PC-3 (cell line): ENCODE measurements around the gene TRAPPC11. TPM values are rescaled to one million over a fixed set of nuclear protein-coding genes. Genes with fewer than 3 reads are reported as not detected.

Experiments
- ATAC-seq: fragments of 200-7000 bp; cut with Tn5 transposase; 2 replicates; pipeline ENCODE4 v1.9.1; 2020; ENCODE audit warnings: mild to moderate bottlenecking, moderate library complexity
- BruUV-seq: library from RNA; stranded (reverse); fragments of 400-500 nt; replicated peaks from 2 replicates; lab custom pipeline; 2021; lab: Mats Ljungman, UMichigan
- CTCF ChIA-PET: fragments of 300-600 bp; sonication (Branson Sonifier 250); formaldehyde crosslinking; loops from one replicate; lab custom pipeline; 2022; ENCODE audit warnings: antibody characterized with exemption; lab: Charles Lee
- POLR2A ChIA-PET: fragments of 300-600 bp; sonication (Branson Sonifier 250); formaldehyde crosslinking; loops from one replicate; lab custom pipeline; 2022; ENCODE audit warnings: antibody characterized with exemption; ENCODE audit not compliant: unreplicated experiment; lab: Charles Lee
- DNase-seq: peaks from one replicate; pipeline ENCODE4 v3.0.0-alpha.2; 2015
- H2AFZ ChIP-seq: fragments of 300-600 bp; sonication (generic); 2 replicates; pipeline ENCODE4 v1.6.0; 2016; ENCODE audit warnings: antibody characterized with exemption, low read length
- H3F3A ChIP-seq: fragments of 300-600 bp; sonication (generic); one replicate; pipeline ENCODE4 v1.6.0; 2017; ENCODE audit warnings: antibody characterized with exemption, low read length, control low read depth, mild to moderate bottlenecking; ENCODE audit not compliant: unreplicated experiment
- H3K27ac ChIP-seq: fragments of 300-600 bp; sonication (generic); 2 replicates; pipeline ENCODE4 v1.5.1; 2016; ENCODE audit warnings: mild to moderate bottlenecking, low read length
- H3K27me3 ChIP-seq: fragments of 300-600 bp; sonication (generic); 2 replicates; pipeline ENCODE4 v1.6.1; 2016; ENCODE audit warnings: low read length, mixed read lengths
- H3K36me3 ChIP-seq: fragments of 300-600 bp; sonication (generic); 2 replicates; pipeline ENCODE4 v1.6.1; 2016; ENCODE audit warnings: low read depth, mixed run types, low read length, mixed read lengths
- H3K4me1 ChIP-seq: fragments of 300-600 bp; sonication (generic); 2 replicates; pipeline ENCODE4 v1.5.1; 2016; ENCODE audit warnings: low read length; ENCODE audit not compliant: insufficient read depth
- H3K4me2 ChIP-seq: fragments of 300-600 bp; sonication (generic); 2 replicates; pipeline ENCODE4 v1.6.0; 2016; ENCODE audit warnings: low read length
- H3K4me3 ChIP-seq: fragments of 300-600 bp; sonication (generic); 2 replicates; pipeline ENCODE4 v1.5.1; 2016; ENCODE audit warnings: mild to moderate bottlenecking, low read length, mixed read lengths
- H3K79me2 ChIP-seq: fragments of 300-600 bp; sonication (generic); 2 replicates; pipeline ENCODE4 v1.6.1; 2017; ENCODE audit warnings: low read length, mixed read lengths
- H3K9ac ChIP-seq: fragments of 300-600 bp; sonication (generic); 2 replicates; pipeline ENCODE4 v1.6.0; 2016; ENCODE audit warnings: mild to moderate bottlenecking, low read length
- H3K9me2 ChIP-seq: fragments of 300-600 bp; sonication (generic); replicated peaks from 2 replicates; pipeline ENCODE4 v1.6.1; 2016; ENCODE audit warnings: mixed run types, low read length, mixed read lengths
- H3K9me3 ChIP-seq: fragments of 300-600 bp; sonication (generic); 2 replicates; pipeline ENCODE4 v1.6.1; 2016; ENCODE audit warnings: low read length, mixed read lengths
- H4K20me1 ChIP-seq: fragments of 300-600 bp; sonication (generic); 2 replicates; pipeline ENCODE4 v1.6.1; 2016; ENCODE audit warnings: low read length, mixed read lengths
- CTCF ChIP-seq: fragments of 300-600 bp; sonication (generic); conservative IDR thresholded peaks from 2 replicates; pipeline ENCODE4 v1.5.1; 2017; ENCODE audit warnings: antibody characterized with exemption, low read depth, mild to moderate bottlenecking, low read length
- EZH2 ChIP-seq: fragments of 300-600 bp; sonication (generic); IDR thresholded peaks from one replicate; pipeline ENCODE4 v1.6.1; 2017; ENCODE audit warnings: antibody characterized with exemption, mild to moderate bottlenecking, low read length; ENCODE audit not compliant: unreplicated experiment
- EZH2phosphoT487 ChIP-seq: fragments of 300-600 bp; sonication (generic); IDR thresholded peaks from 2 replicates; pipeline ENCODE4 v1.6.1; 2018; ENCODE audit warnings: mild to moderate bottlenecking, antibody characterized with exemption, low read length, borderline replicate concordance
- intact Hi-C: fragments of 100-400 bp; cut with micrococcal nuclease; formaldehyde crosslinking; loops from 2 replicates; pipeline ENCODE4 v1.9.0; 2023
- total RNA-seq: library from RNA; depleted of rRNA; stranded (reverse); fragments of >200 nt; gene quantifications from 2 replicates; pipeline ENCODE4 v1.2.3, GENCODE V29; 2014

The TRAPPC11 gene
- total RNA-seq, 1 experiment from 2014 or later, result 20.0 TPM

DNA sequence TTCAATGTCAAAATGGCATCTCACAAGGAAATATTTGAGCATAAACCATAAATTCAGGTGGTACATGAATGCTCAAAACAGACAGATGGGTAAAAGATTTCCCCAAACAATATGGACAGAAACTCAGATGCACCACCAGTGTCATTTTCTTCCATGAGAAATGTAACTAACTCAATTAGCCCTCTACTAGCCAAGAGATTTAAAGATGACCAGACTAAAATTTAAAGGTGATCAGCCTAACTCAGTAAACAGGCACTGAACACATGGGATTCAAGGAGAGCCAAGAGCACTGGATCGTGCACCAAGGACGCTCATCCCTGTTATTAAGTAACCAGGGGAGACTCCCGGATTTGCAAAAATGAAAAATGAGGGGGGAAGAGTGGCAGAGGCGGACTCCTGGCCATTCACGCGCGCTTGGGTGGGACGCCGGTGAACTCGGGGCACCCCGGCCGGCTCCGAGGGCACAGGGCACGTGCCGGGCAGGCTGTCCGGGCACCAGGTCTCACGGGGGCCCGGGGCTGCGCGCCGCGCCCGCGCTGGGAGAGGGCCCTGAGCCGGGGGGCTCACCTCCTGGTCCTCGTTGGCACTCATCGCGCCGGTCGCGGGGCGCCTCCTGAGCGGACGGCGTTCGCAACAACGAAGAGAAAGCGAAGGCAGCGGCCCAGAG is 598 bp upstream of the TRAPPC11 start:
- peak overlapping the region; percentile 84 for H3K4me3 ChIP-seq

DNA sequence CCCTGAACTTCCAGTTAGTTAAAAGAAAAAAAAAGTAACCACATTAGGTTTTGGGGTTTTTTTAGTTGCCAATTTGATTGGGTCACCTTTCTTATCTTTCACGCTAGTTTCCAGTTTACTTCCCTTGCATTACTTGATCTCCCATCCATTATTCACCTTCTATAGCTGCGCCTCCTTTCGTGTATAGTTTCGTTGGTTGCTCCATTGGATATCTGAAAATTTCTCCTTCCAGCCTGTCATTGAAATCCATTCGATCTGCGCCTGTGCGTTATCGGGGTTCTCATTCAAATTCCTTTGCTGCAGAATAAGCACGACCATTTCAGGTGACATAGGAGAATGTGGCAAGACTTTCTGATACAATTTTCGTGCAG is 764 bp downstream of the TRAPPC11 start:
- Histone ChIP-seq H3K79me2 (peaks cover 47% of the 10 kb centered on the region), H3K4me3 (peak overlapping the region; percentile 84), H3K9me2 (no peaks in the 10 kb centered on the region), H4K20me1 (no peaks in the 10 kb centered on the region), H2AFZ (peak overlapping the region; percentile 76), H3K4me1 (peaks cover 9% of the 10 kb centered on the region), H3K4me2 (peak overlapping the region; percentile 78), H3K9ac (peak overlapping the region; percentile 88), H3K27me3 (no peaks in the 10 kb centered on the region), H3K9me3 (no peaks in the 10 kb centered on the region), H3K27ac (peak overlapping the region; percentile 47), H3F3A (no peaks in the 10 kb centered on the region), H3K36me3 (no peaks in the 10 kb centered on the region)
- BruUV-seq, result no TSS peak
- no peak for TF ChIP-seq CTCF
- no peak for TF ChIP-seq EZH2phosphoT487
- no peak for TF ChIP-seq EZH2
- ChIA-PET POLR2A (interaction anchor here (0.6 kb wide), 1 partner anchor 562 kb away, joined by 4 read pairs; no protein-coding TSS in a partner anchor), CTCF (no interaction called here)
- DNase-seq (peak; percentile 2), ATAC-seq (no peak)
- intact Hi-C loops, result loop anchor here (2.0 to 5.0 kb wide), 2 partner anchors 23 to 102 kb away; no protein-coding TSS in a partner anchor

More for the DNA sequence above, 598 bp upstream of the TRAPPC11 start:
- no peaks in the 10 kb centered on the region for H3F3A ChIP-seq
- H3K27ac ChIP-seq, result 0 out of 2 replicates have a peak overlapping the region, but pooled peaks have one; percentile 11
- ChIA-PET CTCF (no interaction called here), POLR2A (no interaction called here)
- H3K4me2 ChIP-seq, result peak overlapping the region; percentile 92
- no peaks in the 10 kb centered on the region for H3K9me3 ChIP-seq
- H4K20me1 ChIP-seq, result no peaks in the 10 kb centered on the region
- no peaks in the 10 kb centered on the region for H3K27me3 ChIP-seq
- TF ChIP-seq CTCF, result no peak
- no peak for TF ChIP-seq EZH2
- TF ChIP-seq EZH2phosphoT487, result no peak
- no TSS peak for BruUV-seq
- peak; percentile 16 for ATAC-seq
- H3K9me2 ChIP-seq, result no peaks in the 10 kb centered on the region
- peak overlapping the region; percentile 72 for H2AFZ ChIP-seq
- H3K9ac ChIP-seq, result peak overlapping the region; percentile 88
- no peaks in the 10 kb centered on the region; the same call in 1 of the 2 replicates for H3K36me3 ChIP-seq
- H3K79me2 ChIP-seq, result peaks cover 47% of the 10 kb centered on the region
- peak; percentile 4 for DNase-seq
- intact Hi-C loops, result loop anchor here (2.0 to 5.0 kb wide), 2 partner anchors 22 to 104 kb away; no protein-coding TSS in a partner anchor
- H3K4me1 ChIP-seq, result peaks cover 9% of the 10 kb centered on the region

DNA sequence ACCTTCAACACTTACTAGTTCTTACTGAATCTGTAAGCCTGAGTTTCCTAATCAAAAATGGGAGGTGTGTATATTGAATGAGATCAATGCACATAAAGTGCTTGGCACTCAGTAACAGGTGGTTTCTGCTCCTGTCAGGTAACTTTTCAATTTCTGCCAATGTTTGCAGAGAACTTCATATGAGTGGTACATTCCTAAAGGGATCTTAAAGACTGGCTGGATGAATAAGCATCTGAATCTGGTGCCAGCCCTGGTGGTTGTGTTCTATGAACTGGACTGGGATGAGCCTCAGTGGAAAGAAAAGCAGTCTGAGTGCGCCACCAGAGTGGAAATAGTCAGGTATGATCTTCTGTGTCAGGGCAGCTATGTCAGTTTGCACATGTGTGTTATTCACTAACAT is 7.0 kb downstream of the TRAPPC11 start:
- intact Hi-C loops, result no loop called here

More for the DNA sequence above, 7.0 kb downstream of the TRAPPC11 start:
- BruUV-seq, result no TSS peak
- Histone ChIP-seq H3K9me2 (no peaks in the 10 kb centered on the region), H3K79me2 (peaks cover 6% of the 10 kb centered on the region), H3K4me1 (no peaks in the 10 kb centered on the region), H3K4me2 (no peak overlapping the region), H3K4me3 (no peak overlapping the region), H3K9me3 (no peaks in the 10 kb centered on the region), H3F3A (no peaks in the 10 kb centered on the region), H4K20me1 (no peaks in the 10 kb centered on the region), H3K27ac (no peak overlapping the region), H2AFZ (no peak overlapping the region), H3K27me3 (no peaks in the 10 kb centered on the region), H3K9ac (no peak overlapping the region), H3K36me3 (peaks cover 15% of the 10 kb centered on the region)
- no peak for TF ChIP-seq CTCF
- TF ChIP-seq EZH2phosphoT487, result no peak
- TF ChIP-seq EZH2, result no peak
- DNase-seq, result no peak
- no peak for ATAC-seq
- CTCF ChIA-PET, result no interaction called here
- POLR2A ChIA-PET, result no interaction called here
